ENCODE results near the gene CASP14. TPM values are rescaled to one million over a fixed set of nuclear protein-coding genes. Genes with fewer than 3 reads are reported as not detected.
"Not testable (repeated sequence)": the region's sequence is repeated elsewhere in the genome, so short reads cannot be mapped to it uniquely, and the experiment has no call there.

Gene CASP14
- total and polyA plus RNA-seq, 2 donors = 0.24 to 13.0 TPM

DNA sequence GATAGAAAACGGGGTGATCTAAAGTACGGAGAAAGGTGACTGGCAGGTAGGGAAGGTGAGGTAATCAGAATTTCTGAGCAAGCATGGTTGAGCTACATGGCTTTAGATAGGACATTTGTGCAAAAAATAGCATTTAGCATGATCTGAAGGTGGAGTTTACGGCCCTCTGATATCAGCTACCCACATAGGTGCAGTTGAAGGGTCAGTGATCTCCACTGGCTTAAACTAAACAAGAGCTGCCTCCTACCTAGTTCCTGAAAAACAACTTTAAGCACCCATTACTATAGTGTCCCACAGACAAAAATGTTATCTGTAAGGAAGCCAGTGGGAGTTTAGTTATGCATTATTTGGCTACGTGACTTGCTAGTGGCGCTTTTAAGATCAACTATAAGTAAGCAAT is 1.2 kb upstream of the CASP14 start:
- no peaks in the 10 kb centered on the region for H3K27me3 ChIP-seq (ENCODE audit: control insufficient read depth in 2 of 2, insufficient read depth in 1 of 2, low read length in 1 of 2)
- H3K4me1 ChIP-seq (ENCODE audit: control insufficient read depth in 2 of 2, insufficient read depth in 2 of 2, low read length in 2 of 2) = no peaks in the 10 kb centered on the region
- H3K27ac ChIP-seq (ENCODE audit: low read depth in 1 of 2, low read length in 1 of 2) = no peak overlapping the region
- no peaks in the 10 kb centered on the region for H3K36me3 ChIP-seq (ENCODE audit: control insufficient read depth in 2 of 2, insufficient read depth in 2 of 2, low read length in 1 of 2)
- H3K4me3 ChIP-seq (ENCODE audit: low read length in 2 of 2) = no peak overlapping the region
- WGBS = 94% methylated on average over 5 of the region's 5 CpGs
- no peak for DNase-seq (ENCODE audit: low read depth in 6 of 9, low spot score in 9 of 9)
- H3K9me3 ChIP-seq (ENCODE audit: control insufficient read depth in 2 of 2, insufficient read depth in 1 of 2, low read length in 1 of 2) = no peaks in the 10 kb centered on the region

DNA sequence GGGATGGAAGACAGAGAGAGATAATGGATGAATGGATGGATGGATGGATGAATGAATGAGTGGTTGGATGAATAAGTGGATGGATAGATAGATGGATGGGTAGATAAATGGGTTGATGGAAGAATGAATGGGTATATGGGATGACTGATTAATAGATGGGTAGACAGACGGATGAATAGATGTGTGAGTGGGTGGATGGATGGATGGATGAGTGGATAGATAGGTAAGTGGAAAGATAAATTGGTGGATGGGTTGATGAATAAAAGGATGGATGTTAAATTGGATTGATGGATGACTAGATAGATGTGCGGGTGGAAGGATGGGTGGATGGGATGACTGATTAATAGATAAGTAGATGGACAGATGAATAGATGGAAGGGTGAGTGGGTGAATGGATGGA is 1.4 kb downstream of the CASP14 start:
- DNase-seq (ENCODE audit: low read depth in 6 of 9, low spot score in 9 of 9) = no peak
- no peaks in the 10 kb centered on the region for H3K27me3 ChIP-seq (ENCODE audit: control insufficient read depth in 2 of 2, insufficient read depth in 1 of 2, low read length in 1 of 2)
- WGBS = 95% methylated on average over 2 of the region's 2 CpGs

DNA sequence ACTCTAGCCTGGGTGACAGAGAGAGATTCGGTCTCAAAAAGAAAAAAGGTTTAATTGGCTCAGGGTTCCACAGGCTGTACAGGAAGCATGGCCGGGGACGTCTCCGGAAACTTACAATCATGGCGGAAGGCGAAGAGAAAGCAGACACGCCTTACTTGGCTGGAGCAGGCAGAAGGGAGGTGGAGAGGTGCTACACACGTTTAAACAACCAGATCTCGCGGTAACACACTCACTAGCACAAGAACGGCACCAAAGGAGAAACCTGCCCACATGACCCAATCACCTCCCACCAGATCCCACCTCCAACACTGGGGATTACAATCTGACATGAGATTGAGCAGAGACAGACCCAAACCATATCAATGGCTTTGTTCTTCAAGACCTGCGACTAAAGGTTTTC is 12.8 kb downstream of the CASP14 start:
- no peak overlapping the region for H3K4me3 ChIP-seq (ENCODE audit: low read length in 2 of 2)
- DNase-seq (ENCODE audit: low read depth in 6 of 9, low spot score in 9 of 9) = no peak
- no peaks in the 10 kb centered on the region for H3K4me1 ChIP-seq (ENCODE audit: control insufficient read depth in 2 of 2, insufficient read depth in 2 of 2, low read length in 2 of 2)
- H3K27ac ChIP-seq (ENCODE audit: low read depth in 1 of 2, low read length in 1 of 2) = no peak overlapping the region
- H3K9me3 ChIP-seq (ENCODE audit: control insufficient read depth in 2 of 2, insufficient read depth in 1 of 2, low read length in 1 of 2) = no peaks in the 10 kb centered on the region
- WGBS = 91% methylated on average over 12 of the region's 12 CpGs
- H3K27me3 ChIP-seq (ENCODE audit: control insufficient read depth in 2 of 2, insufficient read depth in 1 of 2, low read length in 1 of 2) = no peaks in the 10 kb centered on the region
- no peaks in the 10 kb centered on the region for H3K36me3 ChIP-seq (ENCODE audit: control insufficient read depth in 2 of 2, insufficient read depth in 2 of 2, low read length in 1 of 2)

More for the DNA sequence above, 1.4 kb downstream of the CASP14 start:
- Histone ChIP-seq H3K9me3 (ENCODE audit: control insufficient read depth in 2 of 2, insufficient read depth in 1 of 2, low read length in 1 of 2) (no peaks in the 10 kb centered on the region), H3K4me3 (ENCODE audit: low read length in 2 of 2) (no peak overlapping the region), H3K27ac (ENCODE audit: low read depth in 1 of 2, low read length in 1 of 2) (no peak overlapping the region), H3K4me1 (ENCODE audit: control insufficient read depth in 2 of 2, insufficient read depth in 2 of 2, low read length in 2 of 2) (no peaks in the 10 kb centered on the region), H3K36me3 (ENCODE audit: control insufficient read depth in 2 of 2, insufficient read depth in 2 of 2, low read length in 1 of 2) (no peaks in the 10 kb centered on the region)

DNA sequence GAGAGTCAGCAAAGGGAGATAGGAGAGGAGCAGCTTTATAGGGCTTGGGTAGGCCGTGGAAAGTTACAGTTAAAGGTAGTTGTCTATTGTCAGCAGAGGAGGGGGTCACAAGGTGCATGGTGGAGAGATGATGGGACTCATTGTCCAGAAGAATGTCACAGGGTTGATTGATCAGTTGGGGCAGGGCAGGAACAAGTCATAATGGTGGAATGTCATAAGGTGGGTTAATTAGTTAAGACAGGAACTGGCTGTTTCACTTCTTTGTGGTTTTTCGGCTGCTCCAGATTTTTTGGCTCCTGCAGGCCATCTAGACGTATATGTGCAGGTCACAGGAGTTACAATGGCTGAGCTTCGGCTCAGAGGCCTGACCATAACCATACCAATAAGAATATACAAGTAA is 21.1 kb downstream of the CASP14 start:
- 72% methylated on average over 4 of the region's 4 CpGs for WGBS

DNA sequence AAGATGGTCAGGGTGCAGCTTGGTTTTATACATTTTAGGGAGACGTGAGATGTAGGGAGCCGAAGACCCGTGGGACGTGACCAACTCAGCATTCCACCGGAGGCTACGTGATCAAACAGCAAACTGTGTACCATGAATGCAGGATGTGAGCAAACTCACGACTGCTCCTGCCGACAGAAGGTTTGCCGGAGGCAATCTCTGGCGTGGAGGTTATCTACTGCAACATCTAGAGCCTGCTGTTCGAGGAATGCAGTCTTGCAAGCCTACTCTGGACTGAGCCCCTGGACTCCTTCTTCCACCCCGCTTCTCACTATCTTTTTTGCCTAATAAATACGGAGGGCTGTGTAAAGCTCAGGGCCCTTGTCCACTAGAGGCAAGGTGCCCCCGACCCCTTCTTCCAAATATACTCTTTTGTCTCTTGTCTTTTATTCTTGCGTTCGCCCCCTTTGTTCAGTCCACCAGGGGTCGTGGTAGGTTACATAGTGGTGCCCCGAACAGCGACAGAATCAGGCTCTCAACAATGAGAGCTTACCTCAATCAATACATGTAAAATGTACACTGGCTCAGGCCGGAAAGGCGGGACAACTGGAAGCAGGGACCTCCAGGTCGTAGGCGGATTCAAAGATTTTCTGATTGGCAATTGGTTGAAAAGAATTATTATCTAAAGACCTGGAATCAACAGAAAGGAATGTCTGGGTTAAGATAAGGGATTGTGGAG is 23.8 kb downstream of the CASP14 start:
- Histone ChIP-seq H3K27me3 (ENCODE audit: control insufficient read depth in 2 of 2, insufficient read depth in 1 of 2, low read length in 1 of 2) (no peaks in the 10 kb centered on the region), H3K36me3 (ENCODE audit: control insufficient read depth in 2 of 2, insufficient read depth in 2 of 2, low read length in 1 of 2) (no peaks in the 10 kb centered on the region), H3K4me3 (ENCODE audit: low read length in 2 of 2) (no peak overlapping the region), H3K9me3 (ENCODE audit: control insufficient read depth in 2 of 2, insufficient read depth in 1 of 2, low read length in 1 of 2) (no peaks in the 10 kb centered on the region), H3K27ac (ENCODE audit: low read depth in 1 of 2, low read length in 1 of 2) (no peak overlapping the region), H3K4me1 (ENCODE audit: control insufficient read depth in 2 of 2, insufficient read depth in 2 of 2, low read length in 2 of 2) (no peaks in the 10 kb centered on the region)
- DNase-seq (ENCODE audit: low read depth in 6 of 9, low spot score in 9 of 9) = no peak
- WGBS = 84% methylated on average over 23 of the region's 23 CpGs

More for the DNA sequence above, 21.1 kb downstream of the CASP14 start:
- H3K4me1 ChIP-seq (ENCODE audit: control insufficient read depth in 2 of 2, insufficient read depth in 2 of 2, low read length in 2 of 2); H3K36me3 ChIP-seq (ENCODE audit: control insufficient read depth in 2 of 2, insufficient read depth in 2 of 2, low read length in 1 of 2); H3K9me3 ChIP-seq (ENCODE audit: control insufficient read depth in 2 of 2, insufficient read depth in 1 of 2, low read length in 1 of 2); H3K27me3 ChIP-seq (ENCODE audit: control insufficient read depth in 2 of 2, insufficient read depth in 1 of 2, low read length in 1 of 2); DNase-seq (ENCODE audit: low read depth in 6 of 9, low spot score in 9 of 9); H3K4me3 ChIP-seq (ENCODE audit: low read length in 2 of 2); H3K27ac ChIP-seq (ENCODE audit: low read depth in 1 of 2, low read length in 1 of 2): not testable (repeated sequence)

DNA sequence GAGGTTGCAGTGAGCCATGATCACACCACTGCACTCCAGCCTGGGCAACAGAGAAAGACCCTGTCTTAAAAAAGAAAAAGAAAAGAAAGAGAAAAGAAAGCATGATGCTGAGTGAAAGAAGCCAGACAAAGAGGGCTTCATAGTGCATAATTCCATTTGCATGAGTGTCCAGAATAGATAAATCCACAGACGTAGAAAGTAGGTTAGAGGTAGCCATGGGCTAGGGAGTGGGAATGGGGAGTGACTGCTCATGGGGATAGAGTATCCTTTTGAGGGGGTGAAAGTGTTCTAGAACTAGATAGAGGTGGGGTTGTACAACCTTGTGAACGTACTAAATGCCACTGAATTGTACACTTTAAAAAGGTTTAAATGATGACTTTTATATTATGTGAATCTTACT is 25.1 kb downstream of the CASP14 start:
- no peak for DNase-seq (ENCODE audit: low read depth in 6 of 9, low spot score in 9 of 9)
- H3K4me1 ChIP-seq (ENCODE audit: control insufficient read depth in 2 of 2, insufficient read depth in 2 of 2, low read length in 2 of 2) = no peaks in the 10 kb centered on the region
- H3K9me3 ChIP-seq (ENCODE audit: control insufficient read depth in 2 of 2, insufficient read depth in 1 of 2, low read length in 1 of 2) = no peaks in the 10 kb centered on the region
- no peaks in the 10 kb centered on the region for H3K36me3 ChIP-seq (ENCODE audit: control insufficient read depth in 2 of 2, insufficient read depth in 2 of 2, low read length in 1 of 2)
- H3K27me3 ChIP-seq (ENCODE audit: control insufficient read depth in 2 of 2, insufficient read depth in 1 of 2, low read length in 1 of 2) = no peaks in the 10 kb centered on the region
- 94% methylated on average over 2 of the region's 2 CpGs for WGBS
- H3K4me3 ChIP-seq (ENCODE audit: low read length in 2 of 2) = no peak overlapping the region
- H3K27ac ChIP-seq (ENCODE audit: low read depth in 1 of 2, low read length in 1 of 2) = no peak overlapping the region

DNA sequence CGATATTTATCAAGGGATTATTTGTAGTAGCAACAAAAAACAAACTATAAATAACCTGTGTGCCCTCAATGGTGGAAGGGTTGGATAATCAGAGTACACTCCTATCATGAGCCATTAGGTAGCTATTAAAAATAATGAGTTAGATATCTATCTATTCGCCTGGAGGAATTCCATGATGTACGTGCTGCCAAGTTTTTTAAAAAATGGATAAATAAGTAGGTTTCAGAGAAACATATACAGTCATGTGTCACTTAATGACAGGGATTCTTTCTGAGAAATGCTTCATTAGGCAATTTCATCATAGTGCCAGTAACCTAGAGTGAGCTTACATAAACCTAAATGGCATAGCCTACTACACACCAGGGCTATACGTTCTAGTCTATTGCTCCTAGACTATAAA is 26.5 kb downstream of the CASP14 start:
- no peaks in the 10 kb centered on the region for H3K4me1 ChIP-seq (ENCODE audit: control insufficient read depth in 2 of 2, insufficient read depth in 2 of 2, low read length in 2 of 2)

DNA sequence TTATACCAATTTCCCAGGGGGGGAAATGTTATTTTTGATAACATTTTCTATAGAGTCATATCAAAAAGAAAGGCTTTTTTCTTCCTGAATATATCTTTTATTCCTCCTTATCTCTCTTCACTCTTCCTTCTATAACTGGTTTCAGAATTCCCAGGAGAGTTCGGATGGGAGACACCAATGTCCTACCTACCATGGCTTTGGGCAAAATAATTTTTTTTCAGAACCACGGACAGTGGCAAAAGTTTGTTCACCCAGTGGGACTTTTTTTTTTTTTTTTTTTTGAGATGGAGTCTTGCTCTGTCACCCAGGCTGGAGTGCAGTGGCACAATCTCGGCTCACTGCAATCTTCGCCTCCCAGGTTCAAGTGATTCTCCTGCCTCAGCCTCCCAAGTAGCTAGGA is 30.7 kb downstream of the CASP14 start:
- WGBS = 66% methylated on average over 4 of the region's 4 CpGs
- H3K36me3 ChIP-seq (ENCODE audit: control insufficient read depth in 2 of 2, insufficient read depth in 2 of 2, low read length in 1 of 2); H3K27ac ChIP-seq (ENCODE audit: low read depth in 1 of 2, low read length in 1 of 2); DNase-seq (ENCODE audit: low read depth in 6 of 9, low spot score in 9 of 9); H3K4me1 ChIP-seq (ENCODE audit: control insufficient read depth in 2 of 2, insufficient read depth in 2 of 2, low read length in 2 of 2); H3K4me3 ChIP-seq (ENCODE audit: low read length in 2 of 2); H3K27me3 ChIP-seq (ENCODE audit: control insufficient read depth in 2 of 2, insufficient read depth in 1 of 2, low read length in 1 of 2); H3K9me3 ChIP-seq (ENCODE audit: control insufficient read depth in 2 of 2, insufficient read depth in 1 of 2, low read length in 1 of 2): not testable (repeated sequence)

More for the DNA sequence above, 26.5 kb downstream of the CASP14 start:
- no peak overlapping the region for H3K27ac ChIP-seq (ENCODE audit: low read depth in 1 of 2, low read length in 1 of 2)
- no peaks in the 10 kb centered on the region for H3K9me3 ChIP-seq (ENCODE audit: control insufficient read depth in 2 of 2, insufficient read depth in 1 of 2, low read length in 1 of 2)
- H3K27me3 ChIP-seq (ENCODE audit: control insufficient read depth in 2 of 2, insufficient read depth in 1 of 2, low read length in 1 of 2) = no peaks in the 10 kb centered on the region
- no peak overlapping the region for H3K4me3 ChIP-seq (ENCODE audit: low read length in 2 of 2)
- DNase-seq (ENCODE audit: low read depth in 6 of 9, low spot score in 9 of 9) = no peak
- 92% methylated on average over 4 of the region's 4 CpGs for WGBS
- H3K36me3 ChIP-seq (ENCODE audit: control insufficient read depth in 2 of 2, insufficient read depth in 2 of 2, low read length in 1 of 2) = no peaks in the 10 kb centered on the region

DNA sequence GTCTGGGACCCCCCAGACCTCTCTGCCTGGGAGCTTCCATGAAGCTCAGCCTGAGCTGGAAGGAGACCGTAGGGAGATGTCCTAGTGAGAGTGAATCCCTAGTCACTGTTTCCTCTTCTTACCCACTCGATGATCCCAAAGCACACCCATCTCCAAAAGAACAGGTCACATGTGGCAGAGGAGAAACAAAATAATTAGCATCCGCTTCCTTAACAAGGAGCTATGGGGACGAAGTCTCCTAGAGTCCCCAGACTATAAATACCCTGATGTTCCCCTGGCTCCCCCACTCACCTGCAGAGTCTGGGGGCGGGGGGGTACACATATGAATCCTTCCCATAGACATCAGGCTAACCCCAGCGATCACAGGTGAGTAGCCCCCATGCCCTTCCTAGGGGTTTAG is 32.6 kb downstream of the CASP14 start, which contains the start of gene OR1I1:
OR1I1 (plus strand) TSS at position 301 of the 400 bp plus-strand sequence. CDS start 4,855 bp downstream, outside the sequence.
- H3K4me1 ChIP-seq (ENCODE audit: control insufficient read depth in 2 of 2, insufficient read depth in 2 of 2, low read length in 2 of 2) = no peaks in the 10 kb centered on the region
- no peak within 1 kb of the TSS for H3K27ac ChIP-seq (ENCODE audit: low read depth in 1 of 2, low read length in 1 of 2)
- no peaks in the 10 kb centered on the region for H3K27me3 ChIP-seq (ENCODE audit: control insufficient read depth in 2 of 2, insufficient read depth in 1 of 2, low read length in 1 of 2)
- no peak for DNase-seq (ENCODE audit: low read depth in 6 of 9, low spot score in 9 of 9)
- no peaks in the 10 kb centered on the region for H3K9me3 ChIP-seq (ENCODE audit: control insufficient read depth in 2 of 2, insufficient read depth in 1 of 2, low read length in 1 of 2)
- WGBS = 73% methylated on average over 6 of the region's 6 CpGs
- H3K4me3 ChIP-seq (ENCODE audit: low read length in 2 of 2) = no peak within 1 kb of the TSS
- no peaks in the 10 kb centered on the region for H3K36me3 ChIP-seq (ENCODE audit: control insufficient read depth in 2 of 2, insufficient read depth in 2 of 2, low read length in 1 of 2)

All from thymus (tissue), 11 donors.